GM12874 (cell line): ENCODE measurements around the gene PIEZO2.

Experiments
- CTCF ChIP-seq: IDR thresholded peaks from 2 replicates; pipeline ENCODE4 v1.5.1; 2011; ENCODE audit warnings: low read depth, mild to moderate bottlenecking, control low read depth, low read length, moderate library complexity; ENCODE audit not compliant: insufficient read depth

PIEZO2 gene

GRCh38 chr18:10814336-10814735, 335.0 kb downstream of the PIEZO2 start:
- no peak for TF ChIP-seq CTCF

- TF ChIP-seq CTCF: no peak
Measured at GRCh38 chr18:10805587-10806118, 343.7 kb downstream of the PIEZO2 start.

GRCh38 chr18:10804126-10804525, 345.2 kb downstream of the PIEZO2 start:
- TF ChIP-seq CTCF: no peak

- TF ChIP-seq CTCF: no peak
Measured at GRCh38 chr18:10798727-10799550, 350.4 kb downstream of the PIEZO2 start.

- no peak for TF ChIP-seq CTCF
Measured at GRCh38 chr18:10797896-10798295, 351.5 kb downstream of the PIEZO2 start.

GRCh38 chr18:10794771-10795170, 354.6 kb downstream of the PIEZO2 start:
- no peak for TF ChIP-seq CTCF

- no peak for TF ChIP-seq CTCF
Measured at GRCh38 chr18:10793730-10794370, 355.5 kb downstream of the PIEZO2 start.
